ENCODE data around the gene TLN1. TPM values are rescaled to one million over a fixed set of nuclear protein-coding genes. Genes with fewer than 3 reads are reported as not detected.

The TLN1 gene
- total and polyA plus RNA-seq, 8 donors, result 152 to 471 (median 191) TPM

- H3K27me3 ChIP-seq, result peaks cover 9 to 30% of the 10 kb centered on the region in 2 donors
- intact Hi-C loops (cut with DNase I), result no loop called here
- DNase-seq (peak; percentile 48 to 88 (median 74)), ATAC-seq (peak; percentile 84)
- no peaks in the 10 kb centered on the region for H3K9me3 ChIP-seq
- peaks cover 6 to 12% of the 10 kb centered on the region in 2 donors for H3K4me1 ChIP-seq
- no peak for TF ChIP-seq CTCF (IDR thresholded peaks at IDR 0.05)
- H3K27ac ChIP-seq, result no peak overlapping the region
- H3K4me3 ChIP-seq, result peak overlapping the region; percentile 40 to 42
- H3K36me3 ChIP-seq, result no peaks in the 10 kb centered on the region
Observed at GRCh38 chr9:35675732-35676392, 56.1 kb downstream of the TLN1 start.

- peaks cover 9 to 30% of the 10 kb centered on the region in 2 donors for H3K27me3 ChIP-seq
- H3K9me3 ChIP-seq, result no peaks in the 10 kb centered on the region
- DNase-seq, result no peak
- H3K27ac ChIP-seq, result no peak overlapping the region
- peaks cover 6 to 12% of the 10 kb centered on the region in 2 donors for H3K4me1 ChIP-seq
- no peaks in the 10 kb centered on the region for H3K36me3 ChIP-seq
- ATAC-seq, result no peak
- no peak for TF ChIP-seq CTCF (IDR thresholded peaks at IDR 0.05)
- peak overlapping the region in 1 of 2 donors; percentile 40 for H3K4me3 ChIP-seq
- intact Hi-C loops (cut with DNase I), result no loop called here
Observed at GRCh38 chr9:35675204-35675603, 56.8 kb downstream of the TLN1 start.

- TF ChIP-seq CTCF (IDR thresholded peaks at IDR 0.05), result no peak
- Histone ChIP-seq H3K36me3 (no peaks in the 10 kb centered on the region), H3K27ac (no peak overlapping the region), H3K9me3 (no peaks in the 10 kb centered on the region), H3K4me3 (no peak overlapping the region), H3K4me1 (peaks cover 6 to 12% of the 10 kb centered on the region in 2 donors), H3K27me3 (peaks cover 9 to 30% of the 10 kb centered on the region in 2 donors)
- ATAC-seq (no peak), DNase-seq (no peak)
- intact Hi-C loops (cut with DNase I), result no loop called here
Observed at GRCh38 chr9:35674025-35674361, 58.0 kb downstream of the TLN1 start.

GRCh38 chr9:35673132-35674024, 58.6 kb downstream of the TLN1 start, which contains the start of gene CA9:
CA9 (plus strand) TSS chr9:35673928; CDS start chr9:35673960, 32 bp downstream.
- DNase-seq, result no peak
- H3K9me3 ChIP-seq, result no peaks in the 10 kb centered on the region
- no peak for TF ChIP-seq CTCF (IDR thresholded peaks at IDR 0.05)
- H3K4me3 ChIP-seq, result no peak within 1 kb of the TSS
- H3K27me3 ChIP-seq, result peaks cover 9 to 30% of the 10 kb centered on the region in 2 donors
- no peaks in the 10 kb centered on the region for H3K36me3 ChIP-seq
- H3K4me1 ChIP-seq, result peaks cover 6 to 12% of the 10 kb centered on the region in 2 donors
- H3K27ac ChIP-seq, result no peak within 1 kb of the TSS
- ATAC-seq, result peak; percentile 30
- intact Hi-C loops (cut with DNase I), result no loop called here
